Measurements from ENCODE around the gene PLAU.

DNA sequence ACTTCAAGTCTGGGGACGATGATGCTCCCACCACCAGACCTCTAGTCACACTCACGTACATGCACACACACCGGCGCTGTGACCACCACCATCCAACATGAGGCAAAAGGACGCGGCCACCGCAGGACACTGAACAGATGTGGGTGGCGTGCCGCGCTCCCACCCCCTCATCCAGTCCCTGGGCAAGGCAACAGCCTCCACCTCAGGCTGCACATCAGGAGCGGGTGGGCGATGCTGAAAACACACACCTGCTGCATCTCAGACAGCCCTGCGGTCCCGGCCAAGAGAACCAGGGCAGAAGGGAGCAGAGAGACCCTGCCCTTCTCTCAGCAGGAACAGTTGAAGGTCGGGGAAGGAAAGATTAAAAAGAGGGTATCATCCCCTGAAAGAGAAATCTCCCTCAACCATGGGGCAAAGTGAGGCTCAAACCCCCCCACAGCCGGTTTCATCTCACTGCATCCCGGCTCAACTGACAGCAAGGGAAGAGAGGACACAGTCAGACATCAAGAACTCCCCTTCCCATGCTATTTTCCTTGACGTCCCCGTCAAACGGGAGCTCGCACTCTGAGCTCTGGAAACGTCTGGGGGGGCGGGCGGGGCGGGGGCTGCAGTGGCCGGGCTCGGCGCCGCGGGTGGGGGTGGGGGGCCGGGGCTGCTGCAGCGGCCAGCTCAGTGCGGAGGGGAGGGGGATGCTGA, 37.6 kb upstream of the PLAU start:
- TF ChIP-seq, protein P1, sequence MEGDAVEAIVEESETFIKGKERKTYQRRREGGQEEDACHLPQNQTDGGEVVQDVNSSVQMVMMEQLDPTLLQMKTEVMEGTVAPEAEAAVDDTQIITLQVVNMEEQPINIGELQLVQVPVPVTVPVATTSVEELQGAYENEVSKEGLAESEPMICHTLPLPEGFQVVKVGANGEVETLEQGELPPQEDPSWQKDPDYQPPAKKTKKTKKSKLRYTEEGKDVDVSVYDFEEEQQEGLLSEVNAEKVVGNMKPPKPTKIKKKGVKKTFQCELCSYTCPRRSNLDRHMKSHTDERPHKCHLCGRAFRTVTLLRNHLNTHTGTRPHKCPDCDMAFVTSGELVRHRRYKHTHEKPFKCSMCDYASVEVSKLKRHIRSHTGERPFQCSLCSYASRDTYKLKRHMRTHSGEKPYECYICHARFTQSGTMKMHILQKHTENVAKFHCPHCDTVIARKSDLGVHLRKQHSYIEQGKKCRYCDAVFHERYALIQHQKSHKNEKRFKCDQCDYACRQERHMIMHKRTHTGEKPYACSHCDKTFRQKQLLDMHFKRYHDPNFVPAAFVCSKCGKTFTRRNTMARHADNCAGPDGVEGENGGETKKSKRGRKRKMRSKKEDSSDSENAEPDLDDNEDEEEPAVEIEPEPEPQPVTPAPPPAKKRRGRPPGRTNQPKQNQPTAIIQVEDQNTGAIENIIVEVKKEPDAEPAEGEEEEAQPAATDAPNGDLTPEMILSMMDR (conservative IDR thresholded peaks at IDR 0.05; ENCODE audit: low read depth, low read length): no peak
- no peak for TF ChIP-seq EZH2 (IDR thresholded peaks at IDR 0.05; ENCODE audit: low read length, unreplicated experiment)
